Neural cell (in vitro differentiated cells): ENCODE data around the gene LRRC37A3.
"Not testable (repeated sequence)": the region's sequence is repeated elsewhere in the genome, so short reads cannot be mapped to it uniquely, and the experiment has no call there.

Source experiments
- EP300 ChIP-seq: fragments of 450-650 bp; conservative IDR thresholded peaks from 2 replicates; pipeline ENCODE4 v1.6.1; 2014; ENCODE audit warnings: antibody characterized with exemption, mild to moderate bottlenecking, moderate library complexity; ENCODE audit not compliant: poor library complexity, severe bottlenecking
- MXI1 ChIP-seq: fragments of 450-650 bp; conservative IDR thresholded peaks from 2 replicates; pipeline ENCODE4 v1.6.1; 2014; ENCODE audit warnings: antibody characterized with exemption, mild to moderate bottlenecking; ENCODE audit not compliant: poor library complexity, severe bottlenecking
- POLR2AphosphoS5 ChIP-seq: IDR thresholded peaks from 2 replicates; pipeline ENCODE4 v1.6.1; 2012
- RAD21 ChIP-seq: fragments of 450-650 bp; conservative IDR thresholded peaks from 2 replicates; pipeline ENCODE4 v1.6.1; 2014; ENCODE audit warnings: antibody characterized with exemption, mild to moderate bottlenecking, moderate library complexity
- TF ChIP-seq, protein P1 (sequence below): fragments of 450-650 bp; IDR thresholded peaks from 2 replicates; pipeline ENCODE4 v1.5.1; 2014; ENCODE audit warnings: antibody characterized with exemption, mild to moderate bottlenecking, moderate library complexity; ENCODE audit not compliant: poor library complexity, severe bottlenecking
- TF ChIP-seq, protein P2 (sequence below): IDR thresholded peaks from 2 replicates; pipeline ENCODE4 v1.6.1; 2012; ENCODE audit warnings: borderline replicate concordance

DNA sequence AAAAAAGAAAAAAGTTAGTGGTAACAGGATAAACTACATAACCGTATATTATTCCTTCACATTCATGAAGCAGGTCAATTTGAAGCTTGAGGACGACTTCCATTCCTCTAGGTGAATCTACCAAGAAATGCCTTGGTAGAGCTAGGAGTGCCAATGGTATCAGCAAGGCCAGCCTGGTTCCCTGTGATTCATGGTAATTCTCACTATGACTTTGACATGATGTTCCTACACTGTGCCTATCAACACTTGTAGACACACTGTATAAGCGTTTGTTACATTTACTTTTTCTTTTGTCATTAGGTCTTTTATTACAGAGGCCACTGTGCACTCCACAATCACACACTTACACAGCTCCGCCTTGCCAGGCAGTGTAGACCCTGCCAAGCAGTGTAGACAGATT, 7.2 kb upstream of the LRRC37A3 start:
- TF ChIP-seq, protein P1, sequence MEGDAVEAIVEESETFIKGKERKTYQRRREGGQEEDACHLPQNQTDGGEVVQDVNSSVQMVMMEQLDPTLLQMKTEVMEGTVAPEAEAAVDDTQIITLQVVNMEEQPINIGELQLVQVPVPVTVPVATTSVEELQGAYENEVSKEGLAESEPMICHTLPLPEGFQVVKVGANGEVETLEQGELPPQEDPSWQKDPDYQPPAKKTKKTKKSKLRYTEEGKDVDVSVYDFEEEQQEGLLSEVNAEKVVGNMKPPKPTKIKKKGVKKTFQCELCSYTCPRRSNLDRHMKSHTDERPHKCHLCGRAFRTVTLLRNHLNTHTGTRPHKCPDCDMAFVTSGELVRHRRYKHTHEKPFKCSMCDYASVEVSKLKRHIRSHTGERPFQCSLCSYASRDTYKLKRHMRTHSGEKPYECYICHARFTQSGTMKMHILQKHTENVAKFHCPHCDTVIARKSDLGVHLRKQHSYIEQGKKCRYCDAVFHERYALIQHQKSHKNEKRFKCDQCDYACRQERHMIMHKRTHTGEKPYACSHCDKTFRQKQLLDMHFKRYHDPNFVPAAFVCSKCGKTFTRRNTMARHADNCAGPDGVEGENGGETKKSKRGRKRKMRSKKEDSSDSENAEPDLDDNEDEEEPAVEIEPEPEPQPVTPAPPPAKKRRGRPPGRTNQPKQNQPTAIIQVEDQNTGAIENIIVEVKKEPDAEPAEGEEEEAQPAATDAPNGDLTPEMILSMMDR = not testable (repeated sequence)
- TF ChIP-seq, protein P2, sequence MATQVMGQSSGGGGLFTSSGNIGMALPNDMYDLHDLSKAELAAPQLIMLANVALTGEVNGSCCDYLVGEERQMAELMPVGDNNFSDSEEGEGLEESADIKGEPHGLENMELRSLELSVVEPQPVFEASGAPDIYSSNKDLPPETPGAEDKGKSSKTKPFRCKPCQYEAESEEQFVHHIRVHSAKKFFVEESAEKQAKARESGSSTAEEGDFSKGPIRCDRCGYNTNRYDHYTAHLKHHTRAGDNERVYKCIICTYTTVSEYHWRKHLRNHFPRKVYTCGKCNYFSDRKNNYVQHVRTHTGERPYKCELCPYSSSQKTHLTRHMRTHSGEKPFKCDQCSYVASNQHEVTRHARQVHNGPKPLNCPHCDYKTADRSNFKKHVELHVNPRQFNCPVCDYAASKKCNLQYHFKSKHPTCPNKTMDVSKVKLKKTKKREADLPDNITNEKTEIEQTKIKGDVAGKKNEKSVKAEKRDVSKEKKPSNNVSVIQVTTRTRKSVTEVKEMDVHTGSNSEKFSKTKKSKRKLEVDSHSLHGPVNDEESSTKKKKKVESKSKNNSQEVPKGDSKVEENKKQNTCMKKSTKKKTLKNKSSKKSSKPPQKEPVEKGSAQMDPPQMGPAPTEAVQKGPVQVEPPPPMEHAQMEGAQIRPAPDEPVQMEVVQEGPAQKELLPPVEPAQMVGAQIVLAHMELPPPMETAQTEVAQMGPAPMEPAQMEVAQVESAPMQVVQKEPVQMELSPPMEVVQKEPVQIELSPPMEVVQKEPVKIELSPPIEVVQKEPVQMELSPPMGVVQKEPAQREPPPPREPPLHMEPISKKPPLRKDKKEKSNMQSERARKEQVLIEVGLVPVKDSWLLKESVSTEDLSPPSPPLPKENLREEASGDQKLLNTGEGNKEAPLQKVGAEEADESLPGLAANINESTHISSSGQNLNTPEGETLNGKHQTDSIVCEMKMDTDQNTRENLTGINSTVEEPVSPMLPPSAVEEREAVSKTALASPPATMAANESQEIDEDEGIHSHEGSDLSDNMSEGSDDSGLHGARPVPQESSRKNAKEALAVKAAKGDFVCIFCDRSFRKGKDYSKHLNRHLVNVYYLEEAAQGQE = not testable (repeated sequence)
- TF ChIP-seq MXI1, EP300, POLR2AphosphoS5, RAD21: not testable (repeated sequence)
